Thyroid gland (tissue), 4 donors: Measurements from ENCODE around the gene ALKBH4. TPM values are rescaled to one million over a fixed set of nuclear protein-coding genes. Genes with fewer than 3 reads are reported as not detected.

ENCODE experiments used
- DNase-seq, 2 donors: peaks; one replicate each; pipeline ENCODE4 v3.0.0-alpha.2; 2019
- H3K27ac ChIP-seq, 3 donors: fragments of 200-600 bp; sonication (generic); 1 replicate in 2 of 3; 2 replicates in 1 of 3; pipeline ENCODE4 v1.5.1; 2016 to 2019; ENCODE audit warnings: mild to moderate bottlenecking in 1 of 3, moderate library complexity in 1 of 3
- H3K27me3 ChIP-seq: fragments of 200-600 bp; sonication (generic); one replicate; pipeline ENCODE4 v1.5.1; 2019
- H3K36me3 ChIP-seq, 2 donors: fragments of 200-600 bp; sonication (generic); one replicate each; pipeline ENCODE4 v1.5.1; 2016 to 2019
- H3K4me1 ChIP-seq, 2 donors: fragments of 200-600 bp; sonication (generic); one replicate each; pipeline ENCODE4 v1.5.1; 2017 to 2019
- H3K4me3 ChIP-seq, 3 donors: fragments of 200-600 bp; sonication (generic); replicated peaks in 1 of 3; 1 replicate in 2 of 3; 2 replicates in 1 of 3; pipeline ENCODE4 v1.5.1; 2016; ENCODE audit warnings: mild to moderate bottlenecking in 1 of 3
- H3K9me3 ChIP-seq: fragments of 200-600 bp; sonication (generic); one replicate; pipeline ENCODE4 v1.5.1; 2017
- POLR2A ChIP-seq, 2 donors: fragments of 450-650 bp; IDR thresholded peaks; one replicate each; pipeline ENCODE4 v1.6.1; 2017; ENCODE audit warnings: antibody characterized with exemption in 2 of 2, mild to moderate bottlenecking in 2 of 2, moderate library complexity in 1 of 2
- WGBS, 2 donors: methylation state at CpG; one replicate each; pipeline ENCODE4 v1.1.5; 2017; 5-methylcytosine and 5-hydroxymethylcytosine counted together
- intact Hi-C: fragments of 100-400 bp; cut with DNase I; formaldehyde crosslinking; loops from one replicate; pipeline ENCODE4 v1.15.1; 2023
- total RNA-seq, 4 donors: library from RNA; depleted of rRNA; stranded (reverse); fragments of >200 nt; gene quantifications; one replicate each; pipeline ENCODE4 v1.2.3, GENCODE V29; 2016
- TF ChIP-seq, protein P1 (sequence below), 6 experiments: fragments of 200-600 bp in 3 of 6; fragments of 450-650 bp in 3 of 6; sonication (generic) in 3 of 6; IDR thresholded peaks; one replicate each; pipeline ENCODE4 v1.5.1; 2016 to 2019; ENCODE audit warnings: antibody characterized with exemption in 6 of 6, mild to moderate bottlenecking in 2 of 6, inconsistent platforms in 1 of 6, moderate library complexity in 1 of 6

Gene ALKBH4
- total RNA-seq, 4 donors from 2014 or later: 16.9 to 42.2 (median 28.6) TPM

GRCh38 chr7:102471791-102472125, 7.1 kb upstream of the ALKBH4 start:
- TF ChIP-seq, protein P1, sequence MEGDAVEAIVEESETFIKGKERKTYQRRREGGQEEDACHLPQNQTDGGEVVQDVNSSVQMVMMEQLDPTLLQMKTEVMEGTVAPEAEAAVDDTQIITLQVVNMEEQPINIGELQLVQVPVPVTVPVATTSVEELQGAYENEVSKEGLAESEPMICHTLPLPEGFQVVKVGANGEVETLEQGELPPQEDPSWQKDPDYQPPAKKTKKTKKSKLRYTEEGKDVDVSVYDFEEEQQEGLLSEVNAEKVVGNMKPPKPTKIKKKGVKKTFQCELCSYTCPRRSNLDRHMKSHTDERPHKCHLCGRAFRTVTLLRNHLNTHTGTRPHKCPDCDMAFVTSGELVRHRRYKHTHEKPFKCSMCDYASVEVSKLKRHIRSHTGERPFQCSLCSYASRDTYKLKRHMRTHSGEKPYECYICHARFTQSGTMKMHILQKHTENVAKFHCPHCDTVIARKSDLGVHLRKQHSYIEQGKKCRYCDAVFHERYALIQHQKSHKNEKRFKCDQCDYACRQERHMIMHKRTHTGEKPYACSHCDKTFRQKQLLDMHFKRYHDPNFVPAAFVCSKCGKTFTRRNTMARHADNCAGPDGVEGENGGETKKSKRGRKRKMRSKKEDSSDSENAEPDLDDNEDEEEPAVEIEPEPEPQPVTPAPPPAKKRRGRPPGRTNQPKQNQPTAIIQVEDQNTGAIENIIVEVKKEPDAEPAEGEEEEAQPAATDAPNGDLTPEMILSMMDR (IDR thresholded peaks at IDR 0.05): no peak
- TF ChIP-seq POLR2A (IDR thresholded peaks at IDR 0.05): no peak
- no peak overlapping the region for H3K27ac ChIP-seq
- no peaks in the 10 kb centered on the region for H3K9me3 ChIP-seq
- WGBS, 2 donors: 94 to 100% methylated on average over 1 to 6 of the region's 6 CpGs
- no peaks in the 10 kb centered on the region for H3K27me3 ChIP-seq
- intact Hi-C loops: no loop called here
- H3K4me3 ChIP-seq: no peak overlapping the region
- peak in 1 of 2 donors; percentile 1 for DNase-seq
- peaks cover 12 to 17% of the 10 kb centered on the region in 2 donors for H3K36me3 ChIP-seq
- H3K4me1 ChIP-seq: no peaks in the 10 kb centered on the region

DNA sequence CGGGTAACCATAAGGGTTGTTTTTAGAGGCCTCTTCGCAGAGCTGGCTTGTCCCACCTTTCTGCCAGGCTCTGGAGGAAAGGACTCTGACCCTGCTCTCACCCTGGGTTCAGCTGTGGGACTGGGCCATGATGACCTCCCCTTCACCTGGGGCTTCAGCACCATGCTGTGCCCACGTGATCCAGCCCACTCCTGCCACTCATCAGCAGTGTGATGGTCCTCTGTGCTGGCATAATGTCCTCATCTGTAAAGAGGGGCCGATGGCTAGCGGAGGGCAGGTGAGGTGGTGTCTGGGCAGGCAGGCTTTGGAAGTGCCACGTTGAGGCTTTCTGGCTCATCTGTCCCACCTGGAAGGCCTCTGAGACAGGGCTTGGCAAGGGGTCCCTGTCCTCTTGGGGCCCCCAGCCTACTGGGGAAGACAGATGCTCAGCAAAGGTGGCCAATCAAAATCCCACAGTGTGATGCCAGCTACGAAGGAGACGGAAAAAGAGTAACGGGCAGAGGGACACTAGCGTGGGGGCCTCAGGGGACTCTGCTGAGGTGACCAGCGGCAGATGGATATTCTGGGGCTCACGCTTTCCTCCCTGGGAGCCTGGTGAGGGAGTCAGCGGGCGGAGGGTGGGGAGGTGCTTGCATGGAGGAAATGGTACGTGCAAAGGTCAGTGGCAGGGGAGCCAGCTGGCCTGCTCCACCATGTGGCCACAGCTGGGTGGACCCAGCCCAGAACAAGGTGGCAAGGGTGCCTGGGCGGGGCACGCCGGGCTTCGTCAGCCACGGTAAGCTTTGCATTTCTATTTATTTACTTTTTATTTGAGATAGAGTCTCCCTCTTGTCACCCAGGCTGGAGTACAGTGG, 5.5 kb upstream of the ALKBH4 start:
- H3K4me3 ChIP-seq: no peak overlapping the region
- 76 to 91% methylated on average over 17 to 18 of the region's 20 CpGs for WGBS, 2 donors

GRCh38 chr7:102469351-102469971, 4.8 kb upstream of the ALKBH4 start:
- peak; percentile 0 to 2 for DNase-seq
- Histone ChIP-seq H3K36me3 (peaks cover 12 to 17% of the 10 kb centered on the region in 2 donors), H3K9me3 (no peaks in the 10 kb centered on the region), H3K4me3 (no peak overlapping the region), H3K27ac (no peak overlapping the region), H3K27me3 (no peaks in the 10 kb centered on the region), H3K4me1 (peaks cover 4 to 6% of the 10 kb centered on the region in 2 donors)
- TF ChIP-seq POLR2A (IDR thresholded peaks at IDR 0.05): no peak
- TF ChIP-seq, protein P1 (IDR thresholded peaks at IDR 0.05): no peak
- intact Hi-C loops: no loop called here
- 88 to 90% methylated on average over 11 to 24 of the region's 24 CpGs for WGBS, 2 donors

More for the DNA sequence above, 5.5 kb upstream of the ALKBH4 start:
- DNase-seq: peak; percentile 1 to 3
- Histone ChIP-seq H3K9me3 (no peaks in the 10 kb centered on the region), H3K4me1 (peaks cover 4 to 6% of the 10 kb centered on the region in 2 donors), H3K36me3 (peaks cover 12 to 17% of the 10 kb centered on the region in 2 donors), H3K27ac (no peak overlapping the region), H3K27me3 (no peaks in the 10 kb centered on the region)
- TF ChIP-seq POLR2A (IDR thresholded peaks at IDR 0.05): no peak
- TF ChIP-seq, protein P1 (IDR thresholded peaks at IDR 0.05): no peak
- intact Hi-C loops: no loop called here

- WGBS, 2 donors: 87 to 97% methylated on average over 24 to 38 of the region's 40 CpGs
- peaks cover 7 to 11% of the 10 kb centered on the region in 2 donors for H3K4me1 ChIP-seq
- intact Hi-C loops: no loop called here
- no peaks in the 10 kb centered on the region for H3K9me3 ChIP-seq
- peaks cover 12 to 15% of the 10 kb centered on the region in 2 donors for H3K36me3 ChIP-seq
- H3K27me3 ChIP-seq: no peaks in the 10 kb centered on the region
- no peak overlapping the region for H3K4me3 ChIP-seq
- DNase-seq: peak in 1 of 2 donors; percentile 2
- TF ChIP-seq, protein P1 (IDR thresholded peaks at IDR 0.05): no peak
- TF ChIP-seq POLR2A (IDR thresholded peaks at IDR 0.05): no peak
- no peak overlapping the region for H3K27ac ChIP-seq
Observed at GRCh38 chr7:102468478-102469350, 4.1 kb upstream of the ALKBH4 start.
